Measurements from ENCODE around the gene KRTAP4-3.

Gene KRTAP4-3

DNA sequence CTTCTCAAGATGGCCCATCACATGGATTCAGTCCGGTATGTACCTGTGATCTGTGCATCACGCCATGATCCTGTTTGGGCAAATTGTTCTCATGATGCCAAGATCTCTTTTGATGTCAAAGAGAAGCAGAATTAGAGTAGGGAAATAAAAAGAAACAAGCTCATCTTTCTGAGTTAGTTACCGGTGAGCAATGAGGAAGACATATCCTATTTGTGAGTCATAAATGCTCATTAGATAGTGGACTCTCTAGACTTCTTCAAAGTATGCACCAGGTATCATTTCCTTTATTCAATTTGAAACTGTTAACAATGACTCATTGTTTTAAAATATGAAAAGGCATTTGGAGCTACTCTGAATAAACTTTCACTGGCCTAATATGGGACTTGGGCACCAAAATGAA, 36.0 kb downstream of the KRTAP4-3 start:
- no peak overlapping the region for H3K4me3 ChIP-seq (ENCODE audit: low read depth, low read length)
- CTCF ChIA-PET = interaction anchor here (0.8 to 1.3 kb wide), 2 partner anchors 190 to 328 kb away, joined by 3 to 6 read pairs; no protein-coding TSS in a partner anchor
- no peaks in the 10 kb centered on the region for H3K4me1 ChIP-seq (ENCODE audit: control insufficient read depth, insufficient read depth, low read length)
- POLR2A ChIA-PET = no interaction called here
- TF ChIP-seq ZNF211 (tag by site-specific recombination; IDR thresholded peaks at IDR 0.05; ENCODE audit: low read depth) (no peak), SCRT1 (tag by site-specific recombination; IDR thresholded peaks at IDR 0.05; ENCODE audit: borderline replicate concordance) (no peak), ZNF274 (IDR thresholded peaks at IDR 0.05; ENCODE audit: low read length) (no peak), ZNF274 (tag by site-specific recombination; IDR thresholded peaks at IDR 0.05; ENCODE audit: borderline replicate concordance) (no peak), ZEB2 (tag by site-specific recombination; IDR thresholded peaks at IDR 0.05) (no peak), ZBTB48 (tag by site-specific recombination; IDR thresholded peaks at IDR 0.05) (no peak)
- H3K36me3 ChIP-seq (ENCODE audit: control insufficient read depth in 2 of 2, insufficient read depth in 1 of 2, low read length in 2 of 2) = no peaks in the 10 kb centered on the region
- no peak overlapping the region for H3K27ac ChIP-seq (ENCODE audit: extremely low read depth, low read depth, low read length)
- H3K9me3 ChIP-seq (ENCODE audit: control insufficient read depth, insufficient read depth, low read depth, low read length) = no peaks in the 10 kb centered on the region

DNA sequence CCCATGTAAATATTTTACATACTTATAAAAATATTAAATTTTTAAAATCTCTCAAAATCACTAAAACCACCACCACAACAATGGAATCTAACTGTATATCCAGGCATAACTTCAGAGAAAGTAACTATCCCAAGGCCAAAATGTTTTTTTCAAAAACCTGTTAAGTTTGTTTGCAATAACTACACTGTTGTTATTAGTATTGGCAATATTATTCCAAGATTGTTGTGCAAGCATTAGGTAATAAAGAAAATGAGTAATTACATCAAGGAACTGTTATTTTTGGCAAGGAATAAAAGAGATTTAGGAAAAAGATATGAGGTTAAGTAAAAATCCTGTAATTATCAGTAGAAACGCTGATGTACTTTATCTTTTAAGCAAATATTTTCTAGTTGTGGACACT, 40.6 kb downstream of the KRTAP4-3 start:
- H3K27ac ChIP-seq (ENCODE audit: extremely low read depth, low read depth, low read length) = no peak overlapping the region
- H3K36me3 ChIP-seq (ENCODE audit: control insufficient read depth in 2 of 2, insufficient read depth in 1 of 2, low read length in 2 of 2) = no peaks in the 10 kb centered on the region
- TF ChIP-seq ZNF677 (tag by site-specific recombination; IDR thresholded peaks at IDR 0.05) (no peak), ZNF654 (tag by site-specific recombination; IDR thresholded peaks at IDR 0.05; ENCODE audit: low read depth) (no peak), ZNF768 (tag by site-specific recombination; IDR thresholded peaks at IDR 0.05) (no peak), ZNF121 (tag by site-specific recombination; IDR thresholded peaks at IDR 0.05) (no peak), ZNF302 (tag by site-specific recombination; IDR thresholded peaks at IDR 0.05; ENCODE audit: low read depth) (no peak), ZSCAN23 (tag by site-specific recombination; IDR thresholded peaks at IDR 0.05) (no peak), ZNF501 (tag by site-specific recombination; IDR thresholded peaks at IDR 0.05) (no peak), ZNF350 (tag by site-specific recombination; IDR thresholded peaks at IDR 0.05) (no peak), ZNF621 (tag by site-specific recombination; IDR thresholded peaks at IDR 0.05) (no peak)
- TF ChIP-seq, protein P1, sequence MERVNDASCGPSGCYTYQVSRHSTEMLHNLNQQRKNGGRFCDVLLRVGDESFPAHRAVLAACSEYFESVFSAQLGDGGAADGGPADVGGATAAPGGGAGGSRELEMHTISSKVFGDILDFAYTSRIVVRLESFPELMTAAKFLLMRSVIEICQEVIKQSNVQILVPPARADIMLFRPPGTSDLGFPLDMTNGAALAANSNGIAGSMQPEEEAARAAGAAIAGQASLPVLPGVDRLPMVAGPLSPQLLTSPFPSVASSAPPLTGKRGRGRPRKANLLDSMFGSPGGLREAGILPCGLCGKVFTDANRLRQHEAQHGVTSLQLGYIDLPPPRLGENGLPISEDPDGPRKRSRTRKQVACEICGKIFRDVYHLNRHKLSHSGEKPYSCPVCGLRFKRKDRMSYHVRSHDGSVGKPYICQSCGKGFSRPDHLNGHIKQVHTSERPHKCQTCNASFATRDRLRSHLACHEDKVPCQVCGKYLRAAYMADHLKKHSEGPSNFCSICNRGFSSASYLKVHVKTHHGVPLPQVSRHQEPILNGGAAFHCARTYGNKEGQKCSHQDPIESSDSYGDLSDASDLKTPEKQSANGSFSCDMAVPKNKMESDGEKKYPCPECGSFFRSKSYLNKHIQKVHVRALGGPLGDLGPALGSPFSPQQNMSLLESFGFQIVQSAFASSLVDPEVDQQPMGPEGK (tag by site-specific recombination; IDR thresholded peaks at IDR 0.05) = no peak
- TF ChIP-seq, protein P2, sequence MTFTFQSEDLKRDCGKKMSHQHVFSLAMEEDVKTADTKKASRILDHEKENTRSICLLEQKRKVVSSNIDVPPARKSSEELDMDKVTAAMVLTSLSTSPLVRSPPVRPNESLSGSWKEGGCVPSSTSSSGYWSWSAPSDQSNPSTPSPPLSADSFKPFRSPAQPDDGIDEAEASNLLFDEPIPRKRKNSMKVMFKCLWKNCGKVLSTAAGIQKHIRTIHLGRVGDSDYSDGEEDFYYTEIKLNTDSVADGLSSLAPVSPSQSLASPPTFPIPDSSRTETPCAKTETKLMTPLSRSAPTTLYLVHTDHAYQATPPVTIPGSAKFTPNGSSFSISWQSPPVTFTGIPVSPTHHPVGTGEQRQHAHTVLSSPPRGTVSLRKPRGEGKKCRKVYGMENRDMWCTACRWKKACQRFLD (tag by site-specific recombination; IDR thresholded peaks at IDR 0.05) = no peak
- TF ChIP-seq, protein P3, sequence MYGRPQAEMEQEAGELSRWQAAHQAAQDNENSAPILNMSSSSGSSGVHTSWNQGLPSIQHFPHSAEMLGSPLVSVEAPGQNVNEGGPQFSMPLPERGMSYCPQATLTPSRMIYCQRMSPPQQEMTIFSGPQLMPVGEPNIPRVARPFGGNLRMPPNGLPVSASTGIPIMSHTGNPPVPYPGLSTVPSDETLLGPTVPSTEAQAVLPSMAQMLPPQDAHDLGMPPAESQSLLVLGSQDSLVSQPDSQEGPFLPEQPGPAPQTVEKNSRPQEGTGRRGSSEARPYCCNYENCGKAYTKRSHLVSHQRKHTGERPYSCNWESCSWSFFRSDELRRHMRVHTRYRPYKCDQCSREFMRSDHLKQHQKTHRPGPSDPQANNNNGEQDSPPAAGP (tag by site-specific recombination; IDR thresholded peaks at IDR 0.05) = no peak
- CTCF ChIA-PET = interaction anchor here (0.7 kb wide), 1 partner anchor 332 kb away, joined by 3 read pairs; no protein-coding TSS in a partner anchor
- H3K4me3 ChIP-seq (ENCODE audit: low read depth, low read length) = no peak overlapping the region
- no peaks in the 10 kb centered on the region for H3K4me1 ChIP-seq (ENCODE audit: control insufficient read depth, insufficient read depth, low read length)
- POLR2A ChIA-PET = no interaction called here
- H3K9me3 ChIP-seq (ENCODE audit: control insufficient read depth, insufficient read depth, low read depth, low read length) = no peaks in the 10 kb centered on the region; the same call in 1 of the 2 replicates

DNA sequence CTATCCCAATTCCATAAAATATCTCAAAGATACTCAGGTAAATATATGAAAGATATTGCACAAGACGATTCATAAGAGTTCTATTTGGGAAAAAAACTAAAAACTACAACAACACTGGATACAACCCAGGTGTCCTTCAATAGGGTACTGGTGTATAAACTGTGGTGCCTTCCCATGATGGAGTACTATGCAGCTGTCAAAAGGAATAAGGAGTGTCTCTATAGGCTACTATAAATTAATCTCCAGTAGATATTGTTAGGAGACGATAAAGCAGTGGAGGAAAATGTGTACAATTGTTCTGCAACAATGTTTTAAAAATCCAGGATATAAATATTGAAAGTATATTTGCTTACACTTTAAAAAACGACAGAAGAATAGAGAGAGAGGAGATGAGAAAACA, 41.6 kb downstream of the KRTAP4-3 start:
- TF ChIP-seq ZNF423 (tag by site-specific recombination; IDR thresholded peaks at IDR 0.05) (no peak), ZNF707 (tag by site-specific recombination; IDR thresholded peaks at IDR 0.05) (no peak), ZNF146 (tag by site-specific recombination; IDR thresholded peaks at IDR 0.05) (peak; percentile 56)
- POLR2A ChIA-PET = no interaction called here
- H3K27ac ChIP-seq (ENCODE audit: extremely low read depth, low read depth, low read length) = no peak overlapping the region

More for the DNA sequence above, 41.6 kb downstream of the KRTAP4-3 start:
- Histone ChIP-seq H3K9me3 (ENCODE audit: control insufficient read depth, insufficient read depth, low read depth, low read length) (no peaks in the 10 kb centered on the region; the same call in 1 of the 2 replicates), H3K4me3 (ENCODE audit: low read depth, low read length) (no peak overlapping the region), H3K36me3 (ENCODE audit: control insufficient read depth in 2 of 2, insufficient read depth in 1 of 2, low read length in 2 of 2) (no peaks in the 10 kb centered on the region), H3K4me1 (ENCODE audit: control insufficient read depth, insufficient read depth, low read length) (no peaks in the 10 kb centered on the region)
- CTCF ChIA-PET = interaction anchor here (0.6 kb wide), 1 partner anchor 164 kb away, joined by 4 read pairs; no protein-coding TSS in a partner anchor
